Lower leg skin (tissue), 4 donors: ENCODE results near the gene SCML1. TPM values are rescaled to one million over a fixed set of nuclear protein-coding genes. Genes with fewer than 3 reads are reported as not detected.

Experiments used
- DNase-seq, 2 donors: peaks; one replicate each; pipeline ENCODE4 v3.0.0-alpha.2; 2019; ENCODE audit warnings: low spot score in 2 of 2
- H3K4me3 ChIP-seq: fragments of 200-600 bp; sonication (generic); 2 replicates; pipeline ENCODE4 v1.5.1; 2017; ENCODE audit warnings: mild to moderate bottlenecking, low read depth; ENCODE audit not compliant: poor library complexity, severe bottlenecking
- POLR2A ChIP-seq, 2 donors: fragments of 450-650 bp; IDR thresholded peaks; one replicate each; pipeline ENCODE4 v1.6.1; 2016 to 2017; ENCODE audit warnings: antibody characterized with exemption in 2 of 2, mild to moderate bottlenecking in 1 of 2, moderate library complexity in 1 of 2
- WGBS, 2 donors: methylation state at CpG; one replicate each; pipeline ENCODE4 v1.1.5; 2018; 5-methylcytosine and 5-hydroxymethylcytosine counted together
- intact Hi-C: fragments of 100-400 bp; cut with DNase I; formaldehyde crosslinking; loops from one replicate; pipeline ENCODE4 v1.15.0; 2023; ENCODE audit warnings: low total_unique reads
- total RNA-seq, 4 donors: library from RNA; depleted of rRNA; stranded (reverse); fragments of >200 nt; gene quantifications; one replicate each; pipeline ENCODE4 v1.1.0, GENCODE V29; 2016
- TF ChIP-seq, protein P1 (sequence below), 3 donors: fragments of 450-650 bp; IDR thresholded peaks; one replicate each; pipeline ENCODE4 v1.5.1; 2016; ENCODE audit warnings: antibody characterized with exemption in 3 of 3, mild to moderate bottlenecking in 3 of 3, moderate library complexity in 2 of 3

The SCML1 gene
- total RNA-seq, 4 donors from 2014 or later, result 3.2 to 11.6 (median 5.6) TPM

DNA sequence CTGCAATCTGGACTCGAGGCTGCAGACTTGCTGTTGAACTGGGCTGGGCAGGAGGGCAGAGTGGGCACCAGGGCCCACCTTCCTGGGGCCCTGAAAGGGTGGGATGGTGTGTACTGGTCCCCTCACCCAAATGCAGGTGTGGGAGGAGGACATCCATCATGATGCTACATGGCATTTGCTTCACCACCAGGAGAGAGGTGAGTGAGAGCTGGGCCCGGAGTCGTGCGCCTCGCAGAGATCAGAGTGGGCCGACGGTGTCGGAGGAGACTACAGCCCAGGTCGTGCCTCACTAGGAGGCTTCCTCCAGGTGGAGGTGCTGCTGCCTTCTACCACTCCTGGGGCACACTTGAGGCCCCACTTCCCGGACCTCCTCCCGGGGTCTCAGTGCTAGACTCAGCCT lies 50.3 kb downstream of the SCML1 start:
- TF ChIP-seq, protein P1, sequence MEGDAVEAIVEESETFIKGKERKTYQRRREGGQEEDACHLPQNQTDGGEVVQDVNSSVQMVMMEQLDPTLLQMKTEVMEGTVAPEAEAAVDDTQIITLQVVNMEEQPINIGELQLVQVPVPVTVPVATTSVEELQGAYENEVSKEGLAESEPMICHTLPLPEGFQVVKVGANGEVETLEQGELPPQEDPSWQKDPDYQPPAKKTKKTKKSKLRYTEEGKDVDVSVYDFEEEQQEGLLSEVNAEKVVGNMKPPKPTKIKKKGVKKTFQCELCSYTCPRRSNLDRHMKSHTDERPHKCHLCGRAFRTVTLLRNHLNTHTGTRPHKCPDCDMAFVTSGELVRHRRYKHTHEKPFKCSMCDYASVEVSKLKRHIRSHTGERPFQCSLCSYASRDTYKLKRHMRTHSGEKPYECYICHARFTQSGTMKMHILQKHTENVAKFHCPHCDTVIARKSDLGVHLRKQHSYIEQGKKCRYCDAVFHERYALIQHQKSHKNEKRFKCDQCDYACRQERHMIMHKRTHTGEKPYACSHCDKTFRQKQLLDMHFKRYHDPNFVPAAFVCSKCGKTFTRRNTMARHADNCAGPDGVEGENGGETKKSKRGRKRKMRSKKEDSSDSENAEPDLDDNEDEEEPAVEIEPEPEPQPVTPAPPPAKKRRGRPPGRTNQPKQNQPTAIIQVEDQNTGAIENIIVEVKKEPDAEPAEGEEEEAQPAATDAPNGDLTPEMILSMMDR (IDR thresholded peaks at IDR 0.05), result no peak
- no peak for TF ChIP-seq POLR2A (IDR thresholded peaks at IDR 0.05)
- intact Hi-C loops, result no loop called here
- no peak for DNase-seq
- WGBS, 2 donors, result 77 to 84% methylated on average over 3 to 11 of the region's 11 CpGs
- no peak overlapping the region for H3K4me3 ChIP-seq

DNA sequence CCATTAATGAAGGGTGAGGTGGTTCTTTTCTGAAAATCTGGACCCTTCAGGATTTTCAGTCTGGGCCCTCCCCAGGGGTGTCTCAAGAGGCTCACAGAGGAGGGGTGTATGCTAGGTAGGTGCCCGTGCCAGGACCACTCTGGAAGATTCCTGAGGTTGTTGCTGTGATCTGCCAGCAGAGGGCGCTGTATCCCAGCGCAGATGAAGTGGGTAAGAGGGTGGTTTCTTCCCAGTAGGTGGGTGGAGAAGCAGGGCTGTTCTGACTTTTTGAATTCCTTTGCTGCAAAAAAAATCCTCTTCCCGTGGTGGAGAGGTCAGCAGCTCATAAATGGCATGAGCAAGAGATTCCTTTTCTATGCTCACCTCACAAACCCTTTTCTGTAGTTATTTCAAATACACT lies 51.1 kb downstream of the SCML1 start:
- intact Hi-C loops, result no loop called here
- TF ChIP-seq POLR2A (IDR thresholded peaks at IDR 0.05), result no peak
- TF ChIP-seq, protein P1 (IDR thresholded peaks at IDR 0.05), result peak in 1 of 3 donors; percentile 46
- 0 to 23% methylated on average over 1 to 4 of the region's 4 CpGs for WGBS, 2 donors
- DNase-seq, result no peak
- no peak overlapping the region for H3K4me3 ChIP-seq

DNA sequence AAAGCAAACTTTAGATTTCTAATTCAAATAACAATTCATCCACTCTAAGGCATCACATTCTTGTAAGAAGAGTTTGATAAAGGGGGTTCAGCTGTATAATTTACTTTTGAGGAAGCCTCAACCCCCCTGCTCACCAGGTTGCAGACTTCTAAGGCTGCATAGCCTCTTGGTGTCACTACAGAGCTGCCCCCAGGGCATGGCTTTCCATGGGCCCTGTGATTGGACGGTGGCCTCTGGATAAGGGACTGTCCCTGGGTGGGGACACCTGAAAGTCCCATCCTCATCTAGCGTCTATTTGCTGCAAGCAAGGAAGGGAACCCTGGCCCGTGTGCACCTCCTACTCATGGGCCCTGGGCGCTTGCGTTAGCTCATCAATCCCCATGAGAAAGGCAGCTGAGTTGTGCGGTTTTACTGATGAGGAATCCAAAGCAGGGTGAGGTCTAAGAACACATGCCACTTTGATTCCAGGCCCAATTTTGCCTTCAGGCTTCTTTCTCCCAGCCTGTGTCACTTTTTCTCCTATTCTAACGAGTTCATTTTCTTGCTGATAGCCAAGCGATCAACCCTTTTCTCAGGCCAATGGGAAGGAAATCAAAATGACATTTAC lies 51.8 kb downstream of the SCML1 start:
- no peak for TF ChIP-seq POLR2A (IDR thresholded peaks at IDR 0.05)
- TF ChIP-seq, protein P1 (IDR thresholded peaks at IDR 0.05), result no peak
- 29 to 35% methylated on average over 7 to 8 of the region's 8 CpGs for WGBS, 2 donors
- intact Hi-C loops, result no loop called here

DNA sequence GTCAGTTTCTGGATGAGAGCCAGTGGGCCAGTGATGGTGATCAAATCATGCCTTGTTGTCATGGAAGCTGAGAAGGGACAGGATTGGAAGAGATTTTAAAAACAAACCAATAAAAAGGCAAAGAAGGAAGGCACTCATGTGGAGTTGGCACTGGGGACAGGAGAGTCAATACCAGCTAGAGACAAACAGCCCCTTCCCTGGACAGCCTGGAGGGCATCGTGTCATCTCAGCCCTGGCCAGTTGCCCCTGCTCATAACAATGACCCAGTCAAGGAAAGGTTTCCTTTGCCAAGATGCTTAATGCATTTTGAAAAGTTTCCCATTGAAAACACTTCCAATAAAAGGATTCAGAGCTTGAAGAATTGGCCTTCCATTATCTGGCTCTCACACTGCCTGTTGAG lies 55.5 kb downstream of the SCML1 start:
- no peak for TF ChIP-seq POLR2A (IDR thresholded peaks at IDR 0.05)
- TF ChIP-seq, protein P1 (IDR thresholded peaks at IDR 0.05), result no peak
- WGBS, 2 donors, result 25 to 38% methylated on average over 1 of the region's 1 CpG
- intact Hi-C loops, result no loop called here
- H3K4me3 ChIP-seq, result no peak overlapping the region
- DNase-seq, result no peak

More for the DNA sequence above, 51.8 kb downstream of the SCML1 start:
- DNase-seq, result no peak
- no peak overlapping the region for H3K4me3 ChIP-seq

DNA sequence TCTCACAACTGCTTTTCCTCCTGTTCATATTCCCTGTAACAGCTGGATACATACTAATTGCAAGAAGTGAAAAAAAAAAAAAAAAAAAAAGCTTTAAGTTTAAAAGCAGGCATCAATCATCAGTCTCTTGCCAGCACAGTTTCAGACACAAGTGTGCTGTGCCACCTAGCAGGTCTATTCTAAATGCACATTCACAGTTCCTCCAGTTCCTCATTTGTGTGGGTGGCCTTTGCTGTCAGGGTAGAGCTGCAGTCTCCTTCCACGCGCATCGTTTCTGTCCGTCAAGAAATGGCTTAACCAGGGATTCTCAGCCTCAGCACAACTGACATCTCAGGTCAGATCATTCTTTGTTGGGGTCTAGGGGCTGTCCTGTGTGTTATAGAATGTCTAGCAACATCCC lies 61.6 kb downstream of the SCML1 start:
- TF ChIP-seq POLR2A (IDR thresholded peaks at IDR 0.05), result no peak
- TF ChIP-seq, protein P1 (IDR thresholded peaks at IDR 0.05), result no peak
- intact Hi-C loops, result no loop called here
- DNase-seq, result no peak
- WGBS, 2 donors, result 85 to 93% methylated on average over 4 of the region's 4 CpGs
- H3K4me3 ChIP-seq, result no peak overlapping the region

DNA sequence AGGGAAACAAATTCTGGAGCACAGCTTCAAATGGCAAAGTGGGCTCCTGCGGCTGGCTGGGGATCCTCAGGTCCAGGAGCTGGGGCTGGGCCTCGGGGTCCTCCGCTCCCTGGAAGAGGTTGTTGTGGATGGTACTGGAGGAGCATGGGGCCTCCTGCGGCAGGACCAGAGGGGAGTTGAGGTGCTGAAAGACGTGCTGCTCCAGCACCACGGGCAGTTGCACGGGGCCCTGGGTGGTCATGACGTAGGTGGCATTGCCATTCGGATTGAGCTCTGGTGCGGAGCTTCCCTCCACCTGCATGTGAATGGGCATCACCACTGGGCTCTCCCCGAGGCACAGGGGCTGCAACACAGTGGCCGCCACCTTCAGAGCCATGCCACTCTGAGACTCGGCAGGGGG lies 64.1 kb downstream of the SCML1 start:
- no peak overlapping the region for H3K4me3 ChIP-seq
- DNase-seq, result no peak
- intact Hi-C loops, result no loop called here
- TF ChIP-seq, protein P1 (IDR thresholded peaks at IDR 0.05), result no peak
- TF ChIP-seq POLR2A (IDR thresholded peaks at IDR 0.05), result no peak
- 91 to 95% methylated on average over 4 to 13 of the region's 13 CpGs for WGBS, 2 donors
